HEK293 (cell line): Measurements from ENCODE around the gene ARHGEF4.

ENCODE experiments used
- BCL11A ChIP-seq: fragments of 450-650 bp; formaldehyde crosslinking; IDR thresholded peaks from 2 replicates; pipeline ENCODE4 v1.5.1; 2016; ENCODE audit warnings: low read depth, missing biosample characterization, missing genetic modification characterization
- CTCF ChIP-seq: fragments of 450-650 bp; formaldehyde crosslinking; IDR thresholded peaks from 2 replicates; pipeline ENCODE4 v1.5.1; 2016; ENCODE audit warnings: missing biosample characterization, missing genetic modification characterization
- GFI1B ChIP-seq: fragments of 450-650 bp; formaldehyde crosslinking; IDR thresholded peaks from 2 replicates; pipeline ENCODE4 v1.5.1; 2016; ENCODE audit warnings: missing biosample characterization, missing genetic modification characterization
- KLF16 ChIP-seq: fragments of 450-650 bp; formaldehyde crosslinking; IDR thresholded peaks from 2 replicates; pipeline ENCODE4 v1.5.1; 2017; ENCODE audit warnings: missing biosample characterization, missing genetic modification characterization
- KLF9 ChIP-seq: fragments of 450-650 bp; formaldehyde crosslinking; IDR thresholded peaks from 2 replicates; pipeline ENCODE4 v1.5.1; 2016; ENCODE audit warnings: missing biosample characterization, missing genetic modification characterization, low read depth
- REST ChIP-seq: fragments of 450-650 bp; formaldehyde crosslinking; IDR thresholded peaks from 2 replicates; pipeline ENCODE4 v1.5.1; 2016; ENCODE audit warnings: missing biosample characterization, missing genetic modification characterization
- ZBTB21 ChIP-seq: fragments of 450-650 bp; formaldehyde crosslinking; IDR thresholded peaks from 2 replicates; pipeline ENCODE4 v1.5.1; 2017; ENCODE audit warnings: missing biosample characterization, missing genetic modification characterization
- ZEB2 ChIP-seq: fragments of 450-650 bp; formaldehyde crosslinking; IDR thresholded peaks from 2 replicates; pipeline ENCODE4 v1.5.1; 2016; ENCODE audit warnings: missing biosample characterization, missing genetic modification characterization
- ZFP3 ChIP-seq: fragments of 450-650 bp; formaldehyde crosslinking; IDR thresholded peaks from 2 replicates; pipeline ENCODE4 v1.5.1; 2016; ENCODE audit warnings: low read depth, missing biosample characterization, missing genetic modification characterization
- ZNF623 ChIP-seq: fragments of 450-650 bp; formaldehyde crosslinking; IDR thresholded peaks from 2 replicates; pipeline ENCODE4 v1.5.1; 2016; ENCODE audit warnings: missing biosample characterization, missing genetic modification characterization
- TF ChIP-seq, protein P1 (sequence below): fragments of 450-650 bp; formaldehyde crosslinking; IDR thresholded peaks from 2 replicates; pipeline ENCODE4 v1.5.1; 2016; ENCODE audit warnings: missing biosample characterization, missing genetic modification characterization
- TF ChIP-seq, protein P2 (sequence below): fragments of 450-650 bp; formaldehyde crosslinking; IDR thresholded peaks from 2 replicates; pipeline ENCODE4 v1.5.1; 2016; ENCODE audit warnings: missing biosample characterization, missing genetic modification characterization
- TF ChIP-seq, protein P3 (sequence below): fragments of 450-650 bp; formaldehyde crosslinking; IDR thresholded peaks from 2 replicates; pipeline ENCODE4 v1.5.1; 2016; ENCODE audit warnings: missing biosample characterization, missing genetic modification characterization, borderline replicate concordance

DNA sequence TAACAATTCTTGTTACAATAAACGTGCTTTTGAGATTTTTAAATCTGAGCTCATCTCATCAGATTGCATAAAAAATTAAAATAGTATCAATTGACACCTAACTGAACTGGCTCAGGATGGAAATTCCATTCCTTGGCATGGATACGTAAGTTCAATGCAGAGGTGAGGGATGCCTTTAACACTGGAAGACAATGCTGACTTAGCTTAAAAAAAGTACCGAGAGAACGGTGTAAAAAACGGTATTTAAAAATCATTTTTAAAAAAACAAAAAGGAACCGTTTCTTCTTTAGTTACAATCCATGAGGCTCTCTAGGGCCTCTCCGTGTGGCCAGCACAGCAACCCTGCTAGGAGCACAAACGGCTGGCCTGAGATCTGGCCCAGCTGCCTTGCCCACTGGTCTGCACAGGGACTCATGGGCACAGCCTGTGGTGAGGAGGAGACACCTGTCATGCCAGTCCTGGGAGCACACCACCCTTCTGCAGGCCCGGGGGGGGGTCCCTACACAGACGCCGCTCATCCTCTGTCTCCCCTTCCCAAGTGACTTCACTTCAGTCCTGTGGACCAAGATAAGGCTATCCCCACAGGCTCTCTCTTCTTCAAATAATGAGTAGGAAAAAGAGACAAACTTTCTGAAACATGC lies 211.3 kb downstream of the ARHGEF4 start:
- TF ChIP-seq KLF9 (tag by site-specific recombination) (no peak), CTCF (no peak), KLF16 (tag by site-specific recombination) (no peak), BCL11A (tag by site-specific recombination) (no peak), REST (no peak), ZBTB21 (tag by site-specific recombination) (no peak), ZEB2 (tag by site-specific recombination) (no peak), GFI1B (no peak), ZNF623 (tag by site-specific recombination) (no peak), ZFP3 (no peak)
- TF ChIP-seq, protein P1, sequence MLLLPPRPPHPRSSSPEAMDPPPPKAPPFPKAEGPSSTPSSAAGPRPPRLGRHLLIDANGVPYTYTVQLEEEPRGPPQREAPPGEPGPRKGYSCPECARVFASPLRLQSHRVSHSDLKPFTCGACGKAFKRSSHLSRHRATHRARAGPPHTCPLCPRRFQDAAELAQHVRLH (tag by site-specific recombination), result no peak
- TF ChIP-seq, protein P2, sequence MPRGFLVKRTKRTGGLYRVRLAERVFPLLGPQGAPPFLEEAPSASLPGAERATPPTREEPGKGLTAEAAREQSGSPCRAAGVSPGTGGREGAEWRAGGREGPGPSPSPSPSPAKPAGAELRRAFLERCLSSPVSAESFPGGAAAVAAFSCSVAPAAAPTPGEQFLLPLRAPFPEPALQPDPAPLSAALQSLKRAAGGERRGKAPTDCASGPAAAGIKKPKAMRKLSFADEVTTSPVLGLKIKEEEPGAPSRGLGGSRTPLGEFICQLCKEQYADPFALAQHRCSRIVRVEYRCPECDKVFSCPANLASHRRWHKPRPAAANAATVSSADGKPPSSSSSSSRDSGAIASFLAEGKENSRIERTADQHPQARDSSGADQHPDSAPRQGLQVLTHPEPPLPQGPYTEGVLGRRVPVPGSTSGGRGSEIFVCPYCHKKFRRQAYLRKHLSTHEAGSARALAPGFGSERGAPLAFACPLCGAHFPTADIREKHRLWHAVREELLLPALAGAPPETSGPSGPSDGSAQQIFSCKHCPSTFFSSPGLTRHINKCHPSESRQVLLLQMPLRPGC (tag by site-specific recombination), result no peak
- TF ChIP-seq, protein P3, sequence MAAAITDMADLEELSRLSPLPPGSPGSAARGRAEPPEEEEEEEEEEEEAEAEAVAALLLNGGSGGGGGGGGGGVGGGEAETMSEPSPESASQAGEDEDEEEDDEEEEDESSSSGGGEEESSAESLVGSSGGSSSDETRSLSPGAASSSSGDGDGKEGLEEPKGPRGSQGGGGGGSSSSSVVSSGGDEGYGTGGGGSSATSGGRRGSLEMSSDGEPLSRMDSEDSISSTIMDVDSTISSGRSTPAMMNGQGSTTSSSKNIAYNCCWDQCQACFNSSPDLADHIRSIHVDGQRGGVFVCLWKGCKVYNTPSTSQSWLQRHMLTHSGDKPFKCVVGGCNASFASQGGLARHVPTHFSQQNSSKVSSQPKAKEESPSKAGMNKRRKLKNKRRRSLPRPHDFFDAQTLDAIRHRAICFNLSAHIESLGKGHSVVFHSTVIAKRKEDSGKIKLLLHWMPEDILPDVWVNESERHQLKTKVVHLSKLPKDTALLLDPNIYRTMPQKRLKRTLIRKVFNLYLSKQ (tag by site-specific recombination), result no peak
